Breast epithelium (tissue), 4 donors: ENCODE results near the gene SCAI. TPM values are rescaled to one million over a fixed set of nuclear protein-coding genes. Genes with fewer than 3 reads are reported as not detected.

Source experiments
- DNase-seq, 2 donors: peaks; one replicate each; pipeline ENCODE4 v3.0.0-alpha.2; 2019; ENCODE audit warnings: low spot score in 2 of 2
- H3K27ac ChIP-seq, 2 donors: fragments of 200-600 bp; sonication (generic) in 1 of 2; one replicate each; pipeline ENCODE4 v1.5.1; 2016 to 2019; ENCODE audit warnings: mild to moderate bottlenecking in 1 of 2
- H3K27me3 ChIP-seq, 2 donors: fragments of 200-600 bp; sonication (generic) in 1 of 2; one replicate each; pipeline versions ENCODE4 v1.5.1 to v1.6.0; 2017 to 2019; ENCODE audit warnings: control low read depth in 1 of 2, mild to moderate bottlenecking in 1 of 2
- H3K36me3 ChIP-seq: fragments of 200-600 bp; one replicate; pipeline ENCODE4 v1.5.1; 2019
- H3K4me1 ChIP-seq, 2 donors: fragments of 200-600 bp; sonication (generic); one replicate each; pipeline ENCODE4 v1.5.1; 2016 to 2019; ENCODE audit warnings: control low read depth in 1 of 2
- H3K4me3 ChIP-seq, 3 donors: fragments of 200-600 bp; sonication (generic); 1 replicate in 2 of 3; 2 replicates in 1 of 3; pipeline ENCODE4 v1.5.1; 2016 to 2019; ENCODE audit warnings: mild to moderate bottlenecking in 3 of 3, moderate library complexity in 2 of 3
- H3K9me3 ChIP-seq, 2 donors: fragments of 200-600 bp; sonication (generic) in 1 of 2; one replicate each; pipeline ENCODE4 v1.5.1; 2016 to 2019; ENCODE audit warnings: control low read depth in 1 of 2
- CTCF ChIP-seq, 3 donors: fragments of 450-650 bp; IDR thresholded peaks; one replicate each; pipeline ENCODE4 v1.5.1; 2016 to 2017; ENCODE audit warnings: antibody characterized with exemption in 3 of 3, mild to moderate bottlenecking in 3 of 3, moderate library complexity in 3 of 3
- POLR2A ChIP-seq: fragments of 450-650 bp; IDR thresholded peaks from one replicate; pipeline ENCODE4 v1.6.1; 2016; ENCODE audit warnings: antibody characterized with exemption, mild to moderate bottlenecking, moderate library complexity
- POLR2AphosphoS5 ChIP-seq, 3 donors: sonication (generic); formaldehyde crosslinking; IDR thresholded peaks; one replicate each; pipeline ENCODE4 v1.6.1; 2017; ENCODE audit warnings: antibody characterized with exemption in 3 of 3
- intact Hi-C: fragments of 100-400 bp; cut with DNase I; formaldehyde crosslinking; loops from one replicate; pipeline ENCODE4 v1.15.1; 2023; ENCODE audit warnings: low total_unique reads
- total RNA-seq, 3 donors: library from RNA; depleted of rRNA; stranded (reverse); fragments of >200 nt; gene quantifications; one replicate each; pipeline ENCODE4 v1.1.0, GENCODE V29; 2016

SCAI gene
- total RNA-seq, 3 donors from 2014 or later, result 9.3 to 12.9 (median 11.5) TPM

- Histone ChIP-seq H3K4me1 (no peaks in the 10 kb centered on the region), H3K9me3 (no peaks in the 10 kb centered on the region), H3K27ac (peak within 1 kb of the TSS; percentile 97 to 98), H3K36me3 (no peaks in the 10 kb centered on the region), H3K4me3 (peak within 1 kb of the TSS; percentile 81 to 96 (median 91)), H3K27me3 (no peaks in the 10 kb centered on the region)
- peak; percentile 94 for DNase-seq
- intact Hi-C loops, result no loop called here
- TF ChIP-seq POLR2A (peak; percentile 75), CTCF (IDR thresholded peaks at IDR 0.05) (peak in 1 of 3 donors; percentile 10), POLR2AphosphoS5 (IDR thresholded peaks at IDR 0.05) (peak; percentile 81 to 94 (median 87))
Observed at GRCh38 chr9:124940894-124941678, 202.2 kb downstream of the SCAI start, which contains the start of gene GOLGA1. GOLGA1 (minus strand) TSS chr9:124941083; CDS start chr9:124938711, 2,372 bp downstream.

- peak overlapping the region; percentile 97 to 98 for H3K27ac ChIP-seq
- DNase-seq, result peak in 1 of 2 donors; percentile 51
- H3K9me3 ChIP-seq, result no peaks in the 10 kb centered on the region
- intact Hi-C loops, result no loop called here
- no peaks in the 10 kb centered on the region for H3K36me3 ChIP-seq
- H3K4me1 ChIP-seq, result no peaks in the 10 kb centered on the region
- TF ChIP-seq POLR2AphosphoS5 (IDR thresholded peaks at IDR 0.05) (no peak), POLR2A (no peak), CTCF (IDR thresholded peaks at IDR 0.05) (no peak)
- peak overlapping the region; percentile 81 to 96 (median 91) for H3K4me3 ChIP-seq
- no peaks in the 10 kb centered on the region for H3K27me3 ChIP-seq
Observed at GRCh38 chr9:124940521-124940893, 202.8 kb downstream of the SCAI start.

- Histone ChIP-seq H3K4me3 (peak overlapping the region; percentile 81 to 96 (median 91)), H3K27me3 (no peaks in the 10 kb centered on the region), H3K4me1 (no peaks in the 10 kb centered on the region), H3K27ac (peak overlapping the region; percentile 97 to 98), H3K9me3 (no peaks in the 10 kb centered on the region), H3K36me3 (no peaks in the 10 kb centered on the region)
- TF ChIP-seq CTCF (IDR thresholded peaks at IDR 0.05) (no peak), POLR2AphosphoS5 (IDR thresholded peaks at IDR 0.05) (no peak), POLR2A (no peak)
- intact Hi-C loops, result no loop called here
- no peak for DNase-seq
Observed at GRCh38 chr9:124939944-124940343, 203.4 kb downstream of the SCAI start.

- intact Hi-C loops, result no loop called here
- H3K4me3 ChIP-seq, result no peak overlapping the region
- H3K27ac ChIP-seq, result no peak overlapping the region
- TF ChIP-seq CTCF (IDR thresholded peaks at IDR 0.05), result no peak
- TF ChIP-seq POLR2A, result no peak
- TF ChIP-seq POLR2AphosphoS5 (IDR thresholded peaks at IDR 0.05), result no peak
- no peaks in the 10 kb centered on the region for H3K9me3 ChIP-seq
- no peaks in the 10 kb centered on the region for H3K4me1 ChIP-seq
- no peak for DNase-seq
- H3K36me3 ChIP-seq, result peaks cover under 1% of the 10 kb centered on the region
- H3K27me3 ChIP-seq, result no peaks in the 10 kb centered on the region
Observed at GRCh38 chr9:124934290-124934689, 209.0 kb downstream of the SCAI start.

- H3K36me3 ChIP-seq, result peaks cover 6% of the 10 kb centered on the region
- H3K4me3 ChIP-seq, result no peak overlapping the region
- no peaks in the 10 kb centered on the region for H3K27me3 ChIP-seq
- DNase-seq, result no peak
- no peaks in the 10 kb centered on the region for H3K4me1 ChIP-seq
- H3K27ac ChIP-seq, result no peak overlapping the region
- no peaks in the 10 kb centered on the region for H3K9me3 ChIP-seq
- intact Hi-C loops, result no loop called here
- no peak for TF ChIP-seq POLR2AphosphoS5 (IDR thresholded peaks at IDR 0.05)
- TF ChIP-seq CTCF (IDR thresholded peaks at IDR 0.05), result no peak
- no peak for TF ChIP-seq POLR2A
Observed at GRCh38 chr9:124932333-124932732, 211.0 kb downstream of the SCAI start.
